ENCODE data around the gene DGCR8.

DNA sequence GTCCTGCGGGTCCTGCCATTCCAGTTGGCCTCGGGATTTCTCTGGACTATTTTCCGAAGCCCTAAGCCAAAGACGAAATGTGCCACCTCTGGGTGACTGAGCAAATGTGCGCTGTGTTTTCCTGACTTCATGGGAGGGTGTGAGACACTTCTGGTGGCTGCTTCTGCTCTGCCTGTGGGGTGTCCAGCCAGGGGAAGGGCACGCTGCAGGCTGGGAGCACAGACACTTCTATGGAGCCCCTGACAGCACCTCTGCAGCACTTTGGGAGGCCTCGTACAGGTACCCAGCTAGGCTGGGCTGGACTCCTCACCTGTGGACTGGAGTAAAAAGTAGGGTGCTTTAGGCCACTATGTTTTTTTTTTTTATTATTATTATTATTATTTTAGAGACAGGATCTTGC, 41.5 kb upstream of the DGCR8 start:
- TF ChIP-seq, protein P1, sequence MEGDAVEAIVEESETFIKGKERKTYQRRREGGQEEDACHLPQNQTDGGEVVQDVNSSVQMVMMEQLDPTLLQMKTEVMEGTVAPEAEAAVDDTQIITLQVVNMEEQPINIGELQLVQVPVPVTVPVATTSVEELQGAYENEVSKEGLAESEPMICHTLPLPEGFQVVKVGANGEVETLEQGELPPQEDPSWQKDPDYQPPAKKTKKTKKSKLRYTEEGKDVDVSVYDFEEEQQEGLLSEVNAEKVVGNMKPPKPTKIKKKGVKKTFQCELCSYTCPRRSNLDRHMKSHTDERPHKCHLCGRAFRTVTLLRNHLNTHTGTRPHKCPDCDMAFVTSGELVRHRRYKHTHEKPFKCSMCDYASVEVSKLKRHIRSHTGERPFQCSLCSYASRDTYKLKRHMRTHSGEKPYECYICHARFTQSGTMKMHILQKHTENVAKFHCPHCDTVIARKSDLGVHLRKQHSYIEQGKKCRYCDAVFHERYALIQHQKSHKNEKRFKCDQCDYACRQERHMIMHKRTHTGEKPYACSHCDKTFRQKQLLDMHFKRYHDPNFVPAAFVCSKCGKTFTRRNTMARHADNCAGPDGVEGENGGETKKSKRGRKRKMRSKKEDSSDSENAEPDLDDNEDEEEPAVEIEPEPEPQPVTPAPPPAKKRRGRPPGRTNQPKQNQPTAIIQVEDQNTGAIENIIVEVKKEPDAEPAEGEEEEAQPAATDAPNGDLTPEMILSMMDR (IDR thresholded peaks at IDR 0.05; ENCODE audit: insufficient read depth, low read length, poor library complexity, severe bottlenecking) = no peak
- TF ChIP-seq EZH2phosphoT487 (conservative IDR thresholded peaks at IDR 0.05; ENCODE audit: low read length) = no peak

Measured in SU-DHL-6 (cell line).